HG03280 (cell line): Measurements from ENCODE around the gene MICALL2.

Source experiments
- ATAC-seq: cut with Tn5 transposase; IDR thresholded peaks from one replicate; pipeline ENCODE4 v1.9.1; 2021; ENCODE audit warnings: mild to moderate bottlenecking, moderate library complexity; ENCODE audit not compliant: unreplicated experiment

MICALL2 gene

DNA sequence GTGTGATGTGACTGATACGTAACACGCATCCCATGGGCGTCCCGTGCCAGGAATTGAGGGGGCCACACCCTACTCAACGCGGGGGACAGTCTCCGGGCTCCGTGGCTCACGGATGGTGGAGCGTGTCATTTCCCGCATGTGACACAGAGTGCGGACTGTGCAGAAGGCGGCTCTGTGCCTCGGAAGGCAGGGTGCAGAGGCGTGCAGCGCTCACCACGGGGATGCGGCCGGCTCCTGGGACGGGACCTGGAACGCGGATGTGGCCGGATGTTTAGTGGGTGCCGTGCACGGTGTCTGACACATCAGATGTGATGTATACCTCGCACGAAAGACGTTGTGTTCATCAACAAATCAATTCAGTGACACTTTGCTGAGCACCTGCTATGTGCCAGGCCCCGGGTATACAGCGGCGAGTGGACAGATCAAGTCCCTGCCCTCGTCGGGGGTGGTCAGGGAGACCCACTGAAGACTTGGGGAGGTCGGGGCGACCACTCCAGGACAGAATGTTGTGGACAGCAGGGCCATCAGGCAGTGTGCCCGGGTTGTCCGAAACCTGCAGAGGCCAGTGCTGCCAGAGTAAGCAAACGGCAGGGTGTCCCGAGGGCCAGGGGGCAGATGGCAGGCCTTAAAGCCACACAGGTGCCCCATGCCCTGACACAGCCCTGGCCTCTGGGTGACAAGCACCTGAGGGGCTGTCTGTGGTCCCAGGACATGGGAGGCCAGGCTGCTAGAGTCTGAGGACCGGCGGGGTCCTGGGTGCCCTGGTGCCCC lies 38.1 kb downstream of the MICALL2 start:
- ATAC-seq: no peak

DNA sequence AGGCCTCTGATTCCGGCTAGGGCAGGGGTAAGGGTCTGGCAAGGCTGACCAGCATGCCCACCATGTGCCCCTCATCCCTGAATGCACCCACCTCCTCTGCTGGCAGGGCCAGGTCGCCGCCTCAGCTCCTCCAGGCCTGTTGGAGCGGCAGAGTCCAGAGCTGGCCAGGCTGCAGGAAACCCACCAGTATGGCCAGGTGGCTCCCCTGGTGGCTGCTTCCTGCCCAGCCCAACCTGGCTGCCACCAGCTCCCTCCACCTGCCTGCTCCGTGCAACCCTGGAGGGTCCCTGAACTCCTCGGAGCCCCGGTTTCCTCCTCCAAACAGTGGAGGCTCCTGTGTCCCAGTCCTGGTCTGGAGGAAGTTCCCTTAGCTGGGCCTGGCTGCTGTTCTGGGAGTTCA lies 39.6 kb downstream of the MICALL2 start:
- no peak for ATAC-seq

DNA sequence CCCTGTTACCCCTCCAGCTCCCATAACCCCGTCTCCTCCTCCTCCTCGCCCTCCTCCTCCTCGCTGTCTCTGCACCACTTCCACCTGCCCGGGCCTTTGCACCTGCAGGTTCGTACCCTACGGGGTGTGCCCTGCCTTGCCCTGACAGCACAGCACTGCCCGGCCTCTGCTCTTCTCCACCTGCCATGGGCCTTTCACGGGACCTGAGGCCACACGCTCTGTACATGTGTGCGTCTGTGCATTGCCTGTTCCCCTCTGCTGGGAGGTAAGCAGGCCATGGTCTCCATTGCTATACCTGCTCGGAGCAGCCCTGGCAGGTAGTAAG lies 40.0 kb downstream of the MICALL2 start:
- no peak for ATAC-seq

DNA sequence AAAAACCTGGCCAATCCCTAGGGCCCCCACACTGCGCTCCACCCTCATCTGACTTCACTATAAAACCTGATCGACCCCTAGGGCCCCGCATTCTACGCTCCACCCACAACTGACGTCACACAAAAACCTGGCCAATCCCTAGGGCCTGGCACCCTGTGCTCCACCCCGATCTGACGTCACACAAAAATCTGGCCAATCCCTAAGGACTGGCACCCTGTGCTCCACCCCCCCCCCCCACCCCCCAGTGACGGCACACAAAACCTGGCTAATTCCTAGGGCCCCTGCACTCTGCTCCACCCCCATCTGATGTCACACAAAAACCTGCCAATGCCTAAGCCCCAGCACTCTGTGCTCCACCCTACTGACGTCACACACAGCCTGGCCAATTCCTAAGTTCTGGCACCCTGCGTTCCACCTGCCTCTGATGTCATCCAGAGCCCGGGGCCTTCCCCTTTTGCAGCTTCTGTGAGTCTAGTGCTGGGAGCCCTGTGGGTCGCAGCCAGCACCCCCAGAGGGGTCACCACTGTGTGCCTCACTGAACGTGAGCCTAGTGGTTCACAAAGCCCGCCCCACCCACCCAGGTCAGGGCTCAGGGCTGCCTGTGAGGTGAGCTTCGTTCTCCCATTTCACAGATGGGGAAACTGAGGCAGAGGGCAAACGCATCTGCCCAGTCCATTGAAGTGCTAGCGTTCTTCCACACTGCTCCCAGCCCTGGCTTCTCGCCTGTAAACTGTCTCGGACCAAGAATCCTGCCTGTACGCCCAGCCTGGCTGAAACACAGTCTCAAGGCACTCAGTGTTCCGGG lies 40.6 kb downstream of the MICALL2 start:
- no peak for ATAC-seq

DNA sequence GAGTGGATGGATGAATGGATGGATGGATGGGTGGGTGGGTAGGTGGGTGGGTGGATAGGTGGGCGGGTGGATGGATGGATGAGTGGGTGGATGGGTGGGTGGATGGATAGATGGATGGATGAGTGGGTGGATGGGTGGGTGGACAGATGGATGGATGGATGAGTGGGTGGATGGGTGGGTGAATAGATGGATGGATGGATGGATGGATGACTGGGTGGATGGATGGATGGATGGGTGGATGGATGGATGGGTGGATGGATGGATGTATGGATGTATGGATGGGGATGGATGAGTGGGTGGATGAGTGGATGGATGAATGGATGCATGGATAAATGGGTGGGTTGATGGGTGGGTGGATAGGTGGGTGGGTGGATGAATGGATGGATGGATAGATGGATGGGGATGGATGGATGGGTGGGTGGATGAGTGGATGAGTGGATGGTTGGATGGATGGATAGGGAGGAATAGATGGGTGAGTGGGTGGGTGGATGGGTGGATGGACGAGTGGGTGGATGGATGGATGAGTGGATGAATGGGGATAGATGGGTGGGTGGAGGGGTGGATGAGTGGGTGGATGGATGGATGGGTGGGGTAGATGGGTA lies 43.8 kb downstream of the MICALL2 start:
- no peak for ATAC-seq

DNA sequence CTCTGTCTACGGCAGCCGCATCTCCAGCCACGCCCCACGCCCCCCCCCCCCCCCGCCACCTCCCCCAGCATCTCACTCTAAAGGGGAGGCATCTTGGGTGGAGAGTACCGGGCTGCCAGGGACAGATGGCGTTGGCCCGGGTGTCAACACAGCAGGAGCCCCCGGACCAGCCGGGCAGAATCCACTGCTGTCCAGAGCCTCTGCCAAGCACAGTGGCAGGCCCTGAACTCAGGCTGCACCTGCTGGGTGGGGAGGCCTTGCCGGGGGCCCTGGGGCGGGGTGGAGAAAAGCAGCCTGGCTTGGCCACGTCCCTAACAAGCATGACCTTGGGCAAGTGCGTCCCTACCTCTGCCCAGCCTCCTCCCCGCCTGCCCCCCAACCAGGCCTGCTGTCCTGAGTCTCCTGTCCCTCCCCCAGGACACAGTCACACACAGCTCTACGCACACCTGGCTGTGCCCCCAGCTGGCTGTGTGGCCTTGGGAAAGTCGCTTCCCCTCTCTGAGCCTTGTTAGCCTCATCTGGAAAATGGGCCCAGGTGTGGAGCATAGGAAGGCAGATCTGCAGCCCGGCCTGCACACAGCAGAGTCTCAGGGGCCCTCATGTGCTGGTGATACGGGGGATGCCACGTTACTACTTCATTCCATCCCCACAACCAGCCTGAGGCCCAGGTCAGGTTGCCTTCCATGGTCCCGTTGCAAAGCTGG lies 45.2 kb downstream of the MICALL2 start:
- no peak for ATAC-seq

DNA sequence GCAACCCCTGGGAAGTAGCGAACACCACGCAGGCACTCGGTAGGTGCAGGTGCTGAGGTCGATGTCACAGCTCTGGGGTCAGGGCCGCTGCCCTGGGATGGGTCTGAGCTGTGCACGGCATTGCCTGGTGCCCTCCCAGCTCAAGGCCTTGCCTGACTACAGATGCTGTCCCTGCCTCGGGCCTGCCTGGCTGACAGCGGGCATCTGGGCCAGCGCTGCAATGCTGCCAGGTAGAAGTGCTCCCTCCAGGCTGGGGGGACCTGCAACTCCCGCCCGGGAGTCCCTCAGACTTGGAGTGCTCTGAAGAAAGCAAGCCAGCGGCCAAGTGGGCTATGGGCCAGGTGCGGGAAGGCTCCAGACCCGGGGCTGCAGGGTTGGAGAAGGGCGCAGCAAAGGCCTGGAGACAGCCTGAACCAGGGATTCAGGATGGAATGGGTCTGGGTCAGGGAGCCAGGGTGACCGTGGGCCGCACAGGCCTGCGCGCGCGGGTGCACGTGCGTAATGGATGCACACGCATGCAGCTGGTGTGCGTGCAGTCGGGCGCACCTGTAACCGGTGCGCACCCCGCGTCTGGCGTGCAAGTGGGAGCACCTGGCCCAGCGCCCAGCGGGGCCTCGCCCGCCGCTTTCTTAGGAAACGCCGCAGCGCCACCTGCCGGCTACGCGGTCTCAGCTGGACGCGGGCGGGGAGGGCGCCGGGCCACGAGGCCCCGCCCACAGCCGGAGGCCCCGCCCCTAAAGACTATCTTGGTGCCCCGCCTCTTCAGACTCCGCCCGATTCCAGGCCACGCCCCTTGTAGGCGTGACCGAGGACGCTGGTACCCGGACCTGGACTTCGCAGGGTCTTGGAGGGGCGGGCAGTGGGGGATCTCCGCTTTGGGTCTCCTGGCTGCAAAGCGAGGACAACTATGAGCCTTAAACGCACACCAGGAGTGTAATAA lies 46.7 kb downstream of the MICALL2 start:
- ATAC-seq: peak; percentile 81

DNA sequence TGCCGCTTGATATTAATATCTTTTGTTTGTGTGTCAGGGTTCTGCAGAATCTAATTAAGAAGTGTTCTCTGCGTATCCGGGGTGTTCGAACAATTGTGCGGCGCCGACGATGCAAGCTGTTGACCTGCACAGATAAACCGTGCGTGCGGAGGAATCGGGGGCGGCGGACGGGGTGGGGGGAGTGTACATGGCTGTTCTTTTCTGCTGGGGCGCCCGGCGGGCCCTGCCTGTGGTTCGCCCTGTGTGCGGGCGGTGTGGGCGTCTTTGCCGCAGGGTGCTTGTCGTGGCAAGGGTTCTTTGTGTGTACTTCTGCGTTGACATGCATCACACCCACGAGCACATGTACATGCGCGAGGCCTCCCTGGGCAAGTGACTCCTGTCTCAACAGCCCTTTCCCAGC lies 47.9 kb downstream of the MICALL2 start:
- ATAC-seq: no peak

DNA sequence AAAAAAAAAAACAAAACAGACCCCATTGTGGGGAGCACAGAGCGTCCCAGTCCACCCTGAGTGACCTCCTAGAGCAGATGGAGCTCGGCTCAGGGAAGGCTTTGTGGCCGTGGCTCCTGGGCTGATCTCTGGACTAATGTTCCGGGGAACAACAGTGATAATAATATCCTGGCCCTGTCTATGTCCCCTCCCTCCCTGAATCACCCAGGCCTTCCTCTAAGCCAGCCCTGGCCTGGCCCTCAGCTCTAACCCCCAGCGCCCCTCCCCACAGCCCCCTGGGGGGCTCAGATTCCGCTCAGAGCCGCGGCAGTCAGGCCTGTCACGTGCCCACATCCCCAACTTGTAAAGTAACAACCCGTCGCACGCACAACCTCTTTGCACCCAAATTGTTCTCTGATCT lies 48.3 kb downstream of the MICALL2 start:
- ATAC-seq: no peak

DNA sequence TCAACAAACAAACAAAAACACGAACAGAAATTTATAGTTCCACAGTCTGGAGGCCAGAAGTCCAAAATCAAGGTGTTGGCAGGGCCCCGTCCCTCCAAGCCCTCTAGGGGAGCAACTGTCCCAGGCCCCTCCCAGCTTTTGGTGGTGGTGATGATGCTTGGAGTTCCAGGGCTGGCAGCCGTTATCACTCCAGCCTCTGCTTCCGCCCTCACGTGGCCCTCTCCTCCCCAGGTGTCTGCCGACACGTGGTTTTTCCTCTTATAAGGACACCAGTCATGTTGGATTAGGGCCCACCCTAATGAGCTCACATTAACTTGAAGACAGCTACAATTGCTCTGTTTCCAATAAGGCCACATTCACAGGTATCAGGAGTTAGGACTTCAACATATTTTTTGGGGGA lies 49.7 kb downstream of the MICALL2 start:
- no peak for ATAC-seq

DNA sequence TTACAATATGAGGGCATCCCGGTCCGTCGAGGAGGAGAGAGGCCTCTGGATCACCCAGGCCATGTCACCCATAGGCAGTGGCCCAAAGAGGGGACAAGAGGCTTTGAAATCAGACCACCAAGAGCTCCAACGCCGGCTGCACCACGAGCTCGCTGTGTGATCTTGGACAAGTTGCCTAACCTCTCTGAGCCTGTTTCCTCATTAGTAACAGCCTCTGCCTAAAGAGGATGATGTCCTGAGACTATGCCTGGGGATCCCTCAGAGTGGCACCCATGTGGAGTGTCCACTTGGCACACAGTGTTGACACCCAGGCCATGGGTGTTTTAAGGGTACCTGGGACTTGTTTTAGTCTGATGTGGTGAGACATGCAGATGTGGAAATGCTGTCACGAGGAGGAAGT lies 50.8 kb downstream of the MICALL2 start:
- no peak for ATAC-seq

DNA sequence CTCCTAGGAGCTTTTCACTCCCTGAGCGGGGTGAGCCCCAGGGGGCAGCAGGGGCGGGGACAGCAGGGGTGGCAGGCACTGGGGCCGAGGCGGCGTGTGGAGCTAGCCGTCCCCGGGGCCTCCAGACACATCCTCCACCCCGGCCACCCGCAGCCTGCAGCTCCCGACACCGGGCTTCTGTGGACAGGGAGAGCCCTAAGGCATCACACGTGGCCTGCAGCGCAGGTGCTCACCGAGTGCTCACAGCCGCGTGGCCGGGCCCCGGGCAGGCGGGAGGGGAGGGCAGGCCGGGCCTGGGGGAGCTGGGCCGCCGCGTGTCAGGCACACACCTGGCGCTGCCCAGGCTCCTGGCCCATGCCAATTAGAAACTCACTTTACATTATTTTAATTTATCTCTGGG lies 51.4 kb downstream of the MICALL2 start:
- no peak for ATAC-seq

DNA sequence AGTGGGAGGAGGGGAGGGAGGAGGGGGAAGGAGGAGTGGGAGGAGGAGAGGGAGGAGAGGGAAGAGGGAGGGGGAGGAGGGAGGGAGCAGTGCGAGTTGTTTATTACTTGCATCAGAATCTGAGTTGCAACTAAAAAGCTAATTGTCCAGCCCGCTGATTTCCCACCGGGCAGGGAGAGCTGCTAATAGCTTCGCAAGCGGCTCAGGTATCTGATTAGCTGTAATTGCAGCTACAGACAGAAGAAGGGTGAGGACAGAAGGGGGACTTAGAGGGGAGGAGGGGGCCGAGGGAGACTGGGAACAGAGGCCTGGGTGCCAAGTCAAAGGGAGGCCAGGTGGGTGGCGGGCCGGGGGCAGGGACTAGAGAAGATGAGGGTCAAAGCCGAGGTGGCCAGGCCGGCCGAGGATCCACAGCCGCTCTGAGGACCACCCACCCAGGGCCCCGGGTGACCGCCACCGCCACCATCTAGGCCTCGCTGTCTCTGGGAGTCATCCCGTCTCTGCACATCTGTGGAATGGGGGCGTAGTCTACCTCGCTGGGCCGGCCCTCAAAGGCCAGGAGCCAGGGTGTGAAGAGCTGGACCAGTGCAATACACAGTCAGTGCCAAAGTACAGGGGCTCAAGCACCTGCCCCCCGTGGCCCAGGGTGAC lies 54.2 kb downstream of the MICALL2 start:
- no peak for ATAC-seq

DNA sequence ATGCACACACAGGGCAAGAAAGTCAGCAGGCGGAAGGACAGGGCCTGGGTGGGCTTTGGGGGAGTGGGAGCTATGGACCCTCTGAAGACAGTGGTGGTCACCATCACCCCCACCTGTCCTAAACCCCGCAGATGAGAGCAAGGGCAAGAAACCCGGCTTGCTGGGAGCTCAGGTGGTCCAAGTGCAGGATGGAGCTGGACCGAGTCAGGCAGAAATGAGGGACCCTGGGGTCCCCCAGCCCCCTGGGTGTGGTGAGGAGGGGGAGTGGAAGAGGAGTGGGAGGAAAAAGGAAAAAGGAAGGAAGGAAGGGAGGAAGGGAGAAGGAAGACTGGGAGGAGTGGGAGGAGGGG lies 54.8 kb downstream of the MICALL2 start:
- no peak for ATAC-seq

DNA sequence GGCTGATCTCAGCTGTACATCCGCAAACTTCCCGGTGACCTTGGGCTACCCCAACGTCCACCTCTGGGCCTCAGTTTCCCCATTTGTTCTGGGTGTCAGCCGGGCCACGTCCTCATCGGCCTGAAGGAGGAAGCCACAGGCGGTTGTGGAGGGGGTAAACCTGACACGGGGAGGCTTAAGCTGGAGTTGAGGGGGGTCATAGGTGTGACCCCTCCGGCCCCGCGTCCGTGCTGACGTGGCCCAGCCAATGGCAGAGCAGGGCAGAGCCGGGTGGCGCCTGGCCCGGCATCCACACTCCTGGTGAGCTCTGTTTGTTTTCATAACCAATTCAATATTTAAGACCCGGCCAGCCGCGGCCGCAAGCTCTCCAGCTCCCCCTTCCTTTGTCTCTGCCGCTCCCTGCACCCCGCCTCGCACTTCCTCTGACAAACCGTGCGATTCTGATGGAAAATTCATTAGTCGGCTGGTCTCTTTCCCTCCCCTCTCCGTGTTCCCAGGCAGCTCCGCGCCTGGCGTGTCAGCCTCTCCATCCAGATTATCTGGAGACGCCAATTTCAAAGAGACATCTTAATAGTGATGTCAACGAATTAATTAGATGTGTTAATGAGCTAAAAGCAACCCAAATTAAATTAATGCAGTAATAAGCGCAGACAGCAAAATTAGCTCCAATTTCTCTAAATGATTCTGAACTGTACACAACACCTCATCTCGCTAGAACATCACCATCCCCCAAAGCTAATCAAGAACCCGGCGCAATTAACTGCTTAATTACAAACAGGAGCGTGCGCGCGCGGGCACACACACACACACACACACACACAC lies 55.4 kb downstream of the MICALL2 start:
- ATAC-seq: no peak

DNA sequence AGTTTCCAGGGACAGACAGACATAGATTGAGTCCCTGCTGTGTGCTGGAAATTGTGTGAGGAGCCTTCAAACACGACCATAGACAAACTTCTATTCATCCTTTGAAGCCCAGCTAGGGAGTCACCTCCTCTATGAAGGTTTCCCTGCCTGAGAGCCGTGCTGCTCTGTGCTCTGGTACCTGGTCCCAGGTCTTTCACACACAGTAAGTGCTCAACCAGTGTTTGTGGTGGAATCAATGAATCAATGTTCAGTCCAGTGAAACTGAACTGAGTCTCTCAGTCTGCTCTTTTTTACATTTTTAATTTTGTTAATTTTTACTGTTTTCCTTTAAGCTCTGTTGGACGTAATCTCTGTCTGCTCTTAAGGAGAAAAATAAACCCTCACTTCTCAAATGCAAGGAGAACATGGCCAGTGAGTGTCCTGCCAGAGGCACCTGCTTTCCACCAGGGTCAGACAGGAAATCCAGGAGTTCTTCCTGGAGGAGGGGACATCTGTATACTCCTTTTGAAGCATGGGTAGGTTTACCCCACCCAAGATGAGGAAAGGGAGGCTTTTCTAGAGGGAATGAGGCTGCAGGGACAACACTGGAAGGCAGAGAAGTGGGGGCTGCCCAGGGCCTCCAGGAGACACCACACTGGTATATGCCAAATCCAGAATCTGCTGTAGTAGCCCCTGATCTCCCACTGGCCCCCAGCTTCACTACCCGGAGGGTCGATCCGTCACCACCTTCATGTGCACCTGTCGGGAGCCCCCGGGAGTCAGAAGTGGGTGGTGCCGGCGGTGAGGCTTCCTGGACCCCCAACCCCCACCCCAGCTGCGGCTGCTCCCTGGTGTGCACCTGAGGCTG lies 56.3 kb downstream of the MICALL2 start:
- no peak for ATAC-seq

DNA sequence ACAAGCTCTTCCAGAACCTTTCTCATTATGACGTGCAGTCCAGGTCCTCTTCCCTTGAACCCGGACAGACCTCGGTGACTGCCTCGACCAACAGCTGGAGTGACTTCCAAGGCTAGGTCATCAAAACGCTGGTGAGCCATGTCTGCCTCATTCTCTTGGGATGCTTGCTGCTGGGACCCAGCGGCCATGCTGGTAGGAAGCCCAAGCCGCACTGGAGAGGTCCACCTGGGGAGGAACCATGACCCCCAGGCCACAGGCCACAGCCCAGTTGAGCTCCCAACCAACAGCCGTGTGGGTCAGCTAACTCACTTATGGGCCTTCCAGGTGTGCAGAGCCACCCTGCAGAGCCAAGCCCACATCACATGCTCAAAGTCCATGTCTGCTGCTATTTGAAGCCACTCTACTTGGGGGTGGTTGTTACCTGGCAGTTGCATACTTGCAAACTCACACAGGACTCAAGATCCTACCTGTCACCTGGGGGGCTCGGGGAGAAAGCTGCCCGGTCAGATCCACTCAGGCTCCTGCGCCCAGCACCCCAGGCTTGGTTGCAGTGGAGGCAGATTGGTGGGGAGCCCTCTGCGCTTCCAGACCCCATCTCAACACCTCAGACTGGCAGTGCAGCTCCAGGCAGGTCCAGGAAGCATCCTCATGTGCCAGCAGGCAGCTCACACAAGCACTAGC lies 57.0 kb downstream of the MICALL2 start:
- ATAC-seq: no peak

DNA sequence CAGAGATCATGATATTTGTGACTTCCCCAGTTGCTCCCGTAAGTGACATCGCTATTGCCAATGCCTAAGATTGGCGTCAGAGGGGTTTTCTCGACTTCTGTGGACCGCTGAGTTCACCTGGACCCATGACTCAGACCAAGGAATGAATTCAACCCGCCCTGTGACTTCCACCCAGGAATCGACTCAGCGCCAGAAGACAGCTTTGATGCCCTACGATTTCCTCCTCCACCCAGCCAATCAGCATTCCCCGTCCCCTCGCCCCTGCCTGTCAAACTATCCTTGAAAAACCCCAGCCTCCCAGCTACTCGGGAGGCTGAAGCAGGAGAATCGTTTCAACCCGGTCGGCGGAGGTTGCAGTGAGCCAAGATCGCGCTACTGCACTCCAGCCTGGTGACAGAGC lies 58.3 kb downstream of the MICALL2 start:
- ATAC-seq: no peak
